Central memory CD8-positive, alpha-beta T cell (primary cell): ENCODE results near the gene HS6ST2.
A peak's percentile ranks its signal among the peaks of the same experiment; 100 is the strongest.
"Not testable (repeated sequence)": the region's sequence is repeated elsewhere in the genome, so short reads cannot be mapped to it uniquely, and the experiment has no call there.

Experiments
- ATAC-seq: fragments of 150-1000 bp; cut with Tn5 transposase; replicated peaks from 2 replicates; pipeline ENCODE4 v1.10.0; 2022; ENCODE audit warnings: mild to moderate bottlenecking, moderate FRiP score, moderate number of reproducible peaks; ENCODE audit not compliant: poor library complexity, severe bottlenecking; ENCODE audit errors: extremely low read depth
- DNase-seq, 2 donors: peaks; one replicate each; pipeline ENCODE4 v3.0.0; 2021; ENCODE audit warnings: low spot score in 2 of 2
- H3K27ac Mint-ChIP-seq: one replicate; pipeline ENCODE4 v1.8.0; 2022; ENCODE audit warnings: low read depth, mild to moderate bottlenecking, moderate library complexity, mixed read lengths
- H3K27me3 Mint-ChIP-seq: one replicate; pipeline ENCODE4 v1.8.0; 2022; ENCODE audit warnings: mixed read lengths
- H3K36me3 Mint-ChIP-seq: one replicate; pipeline ENCODE4 v1.8.0; 2022; ENCODE audit warnings: mild to moderate bottlenecking, moderate library complexity, mixed read lengths; ENCODE audit not compliant: insufficient read depth
- H3K4me1 Mint-ChIP-seq: one replicate; pipeline ENCODE4 v1.8.0; 2022; ENCODE audit warnings: mixed read lengths
- H3K4me3 Mint-ChIP-seq: one replicate; pipeline ENCODE4 v1.8.0; 2022; ENCODE audit warnings: mild to moderate bottlenecking, moderate library complexity, mixed read lengths
- H3K9me3 Mint-ChIP-seq: one replicate; pipeline ENCODE4 v1.8.0; 2022; ENCODE audit warnings: mixed read lengths

HS6ST2 gene

DNA sequence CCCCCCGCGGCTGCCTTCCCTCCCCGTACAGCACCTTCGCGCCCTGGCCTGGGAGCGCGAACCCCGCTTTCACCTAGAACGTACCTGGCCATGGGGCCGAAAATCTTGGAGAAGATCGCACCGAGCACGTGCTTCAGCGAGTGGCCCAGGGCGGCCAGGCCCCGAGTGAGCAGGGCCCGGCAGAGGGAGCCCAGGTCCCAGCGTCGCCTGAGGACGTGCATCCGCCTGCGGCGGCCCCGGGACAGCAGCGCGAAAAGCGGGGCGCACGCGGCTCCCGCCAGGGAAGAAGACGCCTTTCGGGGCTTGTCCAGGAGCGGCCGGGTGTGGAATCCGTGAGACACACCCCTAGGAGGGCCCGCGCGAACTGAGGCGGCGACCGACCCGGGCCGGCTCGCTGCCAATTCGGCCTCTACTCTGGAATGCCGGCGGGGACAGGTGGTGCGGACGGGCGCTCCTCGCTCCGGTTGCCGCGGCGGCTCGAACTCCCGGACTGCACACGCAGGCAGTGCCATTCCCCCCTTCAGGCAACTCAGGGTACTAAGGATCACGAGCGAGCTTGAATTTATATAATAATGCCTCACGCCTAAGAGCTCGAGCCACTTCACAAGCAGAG lies at the start of gene HS6ST2:
Gene HS6ST2 (minus strand): TSS at position 539 of the 613 bp plus-strand sequence.
- H3K27me3 Mint-ChIP-seq, result peaks cover 20% of the 10 kb centered on the region
- H3K27ac Mint-ChIP-seq, result no peak within 1 kb of the TSS
- no peak for DNase-seq
- no peaks in the 10 kb centered on the region for H3K36me3 Mint-ChIP-seq
- H3K4me1 Mint-ChIP-seq, result no peaks in the 10 kb centered on the region
- no peak for ATAC-seq
- H3K9me3 Mint-ChIP-seq, result no peaks in the 10 kb centered on the region
- H3K4me3 Mint-ChIP-seq, result peak within 1 kb of the TSS; percentile 14

GRCh38 chrX:133007458-133007857 lies 49.0 kb upstream of the HS6ST2 start:
- Mint-ChIP-seq H3K36me3 (no peaks in the 10 kb centered on the region), H3K27me3 (peaks cover 6% of the 10 kb centered on the region), H3K4me3 (no peak overlapping the region), H3K27ac (no peak overlapping the region), H3K9me3 (no peaks in the 10 kb centered on the region), H3K4me1 (no peaks in the 10 kb centered on the region)
- ATAC-seq (no peak), DNase-seq (no peak)

DNA sequence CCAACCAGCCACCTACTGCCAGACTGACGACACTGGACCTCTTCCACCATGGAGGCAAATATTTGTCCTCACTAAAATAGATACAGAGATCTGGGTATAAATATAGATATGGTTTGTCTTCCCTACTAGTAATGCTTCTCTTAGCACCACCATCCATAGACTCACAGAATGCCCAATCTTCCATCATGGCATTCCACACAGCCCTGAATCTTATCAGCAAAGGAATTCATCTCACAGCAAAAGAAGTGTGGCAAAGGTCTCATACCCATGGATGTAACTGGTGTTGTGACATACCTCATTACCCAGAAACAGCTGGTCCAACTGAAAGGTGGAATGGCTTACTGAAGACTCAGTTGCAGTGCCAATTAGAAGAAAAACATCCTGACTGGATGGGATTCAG lies 47.2 kb upstream of the HS6ST2 start:
- H3K4me1 Mint-ChIP-seq, result no peaks in the 10 kb centered on the region
- no peak for ATAC-seq
- H3K4me3 Mint-ChIP-seq, result no peak overlapping the region
- peaks cover 6% of the 10 kb centered on the region for H3K27me3 Mint-ChIP-seq
- H3K36me3 Mint-ChIP-seq, result no peaks in the 10 kb centered on the region
- H3K9me3 Mint-ChIP-seq, result no peaks in the 10 kb centered on the region
- no peak overlapping the region for H3K27ac Mint-ChIP-seq
- DNase-seq, result no peak

DNA sequence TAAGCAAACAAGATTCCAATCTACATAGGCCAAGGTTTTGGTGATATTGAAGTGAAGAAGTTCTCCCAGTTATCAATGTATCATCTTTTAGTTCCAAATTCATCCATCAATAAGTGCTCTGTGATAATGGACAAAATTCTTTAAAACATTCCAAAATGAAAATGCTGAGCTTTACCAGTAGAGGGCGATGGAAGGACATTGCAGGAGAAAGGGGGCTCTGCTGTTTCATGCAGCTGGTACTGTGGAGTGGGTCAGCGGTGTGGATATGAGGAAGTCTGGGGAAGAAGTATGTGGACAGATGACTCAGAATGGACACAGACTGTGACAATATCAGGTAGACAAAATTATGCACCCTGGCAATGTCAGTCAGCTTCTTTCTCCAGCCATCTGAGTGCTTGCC lies 46.6 kb upstream of the HS6ST2 start:
- Mint-ChIP-seq H3K27ac (no peak overlapping the region), H3K36me3 (no peaks in the 10 kb centered on the region), H3K27me3 (peaks cover 6% of the 10 kb centered on the region), H3K4me3 (no peak overlapping the region), H3K4me1 (no peaks in the 10 kb centered on the region), H3K9me3 (no peaks in the 10 kb centered on the region)
- DNase-seq, result no peak
- no peak for ATAC-seq

DNA sequence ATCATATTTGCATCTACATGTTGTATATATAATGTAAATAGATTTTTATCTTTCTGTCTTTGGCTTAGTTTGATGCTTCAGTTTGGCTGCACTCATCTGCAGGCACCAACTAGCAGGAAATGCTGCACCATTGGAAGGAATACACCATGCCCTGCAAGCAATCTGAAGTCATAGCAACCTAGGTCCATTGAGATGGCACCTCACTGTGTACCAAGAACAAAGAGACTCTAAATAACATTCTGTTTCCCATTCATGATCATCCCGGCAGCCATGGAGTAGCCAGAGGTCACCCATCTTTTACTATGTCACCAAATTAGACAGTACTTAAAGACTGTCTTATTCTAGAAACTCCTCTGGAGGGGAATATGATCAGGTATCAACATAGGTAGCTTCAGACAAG lies 40.8 kb upstream of the HS6ST2 start:
- Mint-ChIP-seq H3K4me3 (no peak overlapping the region), H3K36me3 (no peaks in the 10 kb centered on the region), H3K27ac (no peak overlapping the region), H3K27me3 (no peaks in the 10 kb centered on the region), H3K4me1 (no peaks in the 10 kb centered on the region), H3K9me3 (no peaks in the 10 kb centered on the region)
- ATAC-seq (no peak), DNase-seq (no peak)

GRCh38 chrX:132990835-132991234 lies 32.4 kb upstream of the HS6ST2 start:
- Mint-ChIP-seq H3K4me3 (no peak overlapping the region), H3K4me1 (no peaks in the 10 kb centered on the region), H3K27me3 (no peaks in the 10 kb centered on the region), H3K36me3 (no peaks in the 10 kb centered on the region), H3K9me3 (no peaks in the 10 kb centered on the region), H3K27ac (no peak overlapping the region)
- no peak for ATAC-seq
- no peak for DNase-seq

GRCh38 chrX:132986556-132986955 lies 28.1 kb upstream of the HS6ST2 start:
- no peaks in the 10 kb centered on the region for H3K27me3 Mint-ChIP-seq
- DNase-seq (no peak), ATAC-seq (no peak)
- H3K27ac Mint-ChIP-seq, result no peak overlapping the region
- H3K9me3 Mint-ChIP-seq, result no peaks in the 10 kb centered on the region
- H3K4me1 Mint-ChIP-seq, result no peaks in the 10 kb centered on the region
- no peak overlapping the region for H3K4me3 Mint-ChIP-seq
- no peaks in the 10 kb centered on the region for H3K36me3 Mint-ChIP-seq

DNA sequence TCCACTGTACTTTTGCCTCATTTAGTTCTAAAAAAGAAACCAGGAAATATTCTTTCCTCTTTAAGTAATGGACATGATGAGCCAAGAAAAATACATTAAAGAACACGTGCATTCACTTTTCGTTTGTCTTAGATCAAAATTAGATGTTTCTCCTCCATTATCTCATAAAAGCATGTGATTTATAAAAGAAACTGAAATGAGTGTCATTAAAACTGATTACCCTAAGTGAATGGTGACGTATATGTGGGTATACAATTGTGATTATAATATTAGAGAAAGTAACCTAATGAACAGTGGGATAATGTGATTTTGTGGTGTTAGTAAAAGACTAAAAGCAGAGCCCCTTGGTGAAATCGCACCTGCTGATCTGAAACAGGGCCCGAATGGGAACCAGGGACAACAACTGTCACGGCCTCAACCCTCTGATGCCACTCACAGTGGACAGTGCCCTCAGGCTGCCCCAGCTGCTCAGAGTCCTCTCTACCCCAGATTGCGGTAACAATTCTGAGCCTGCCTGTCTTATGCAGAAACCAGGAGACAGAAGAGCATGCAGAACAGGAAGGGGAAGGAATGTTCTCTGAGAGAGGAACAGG lies 25.7 kb upstream of the HS6ST2 start:
- no peaks in the 10 kb centered on the region for H3K4me1 Mint-ChIP-seq
- no peaks in the 10 kb centered on the region for H3K27me3 Mint-ChIP-seq
- H3K4me3 Mint-ChIP-seq, result no peak overlapping the region
- H3K36me3 Mint-ChIP-seq, result no peaks in the 10 kb centered on the region
- H3K9me3 Mint-ChIP-seq, result no peaks in the 10 kb centered on the region
- ATAC-seq, result no peak
- no peak for DNase-seq
- no peak overlapping the region for H3K27ac Mint-ChIP-seq

- ATAC-seq (no peak), DNase-seq (no peak)
- Mint-ChIP-seq H3K9me3 (no peaks in the 10 kb centered on the region), H3K27me3 (no peaks in the 10 kb centered on the region), H3K4me1 (no peaks in the 10 kb centered on the region), H3K27ac (no peak overlapping the region), H3K36me3 (no peaks in the 10 kb centered on the region), H3K4me3 (no peak overlapping the region)
These were observed 25.1 kb upstream of the HS6ST2 start for GRCh38 chrX:132983496-132983895.

DNA sequence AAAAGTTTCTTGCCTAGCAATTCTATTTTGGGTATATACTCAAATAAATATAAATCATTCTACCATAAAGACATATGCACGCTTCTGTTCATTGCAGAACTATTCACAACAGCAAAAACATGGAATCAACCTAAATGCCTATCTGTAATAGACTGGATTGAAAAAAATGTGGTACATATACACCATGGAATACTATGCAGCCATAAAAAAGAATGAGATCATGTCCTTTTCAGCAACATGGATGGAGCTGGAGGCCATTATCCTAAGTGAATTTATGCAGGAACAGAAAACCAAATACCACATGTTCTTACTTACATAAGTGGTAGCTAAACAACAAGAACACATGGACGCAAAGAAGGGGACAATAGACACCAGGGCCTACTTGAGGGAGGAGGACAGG lies 21.6 kb upstream of the HS6ST2 start:
- H3K9me3 Mint-ChIP-seq, H3K27ac Mint-ChIP-seq, DNase-seq, ATAC-seq, H3K4me1 Mint-ChIP-seq, H3K27me3 Mint-ChIP-seq, H3K4me3 Mint-ChIP-seq, H3K36me3 Mint-ChIP-seq: not testable (repeated sequence)

DNA sequence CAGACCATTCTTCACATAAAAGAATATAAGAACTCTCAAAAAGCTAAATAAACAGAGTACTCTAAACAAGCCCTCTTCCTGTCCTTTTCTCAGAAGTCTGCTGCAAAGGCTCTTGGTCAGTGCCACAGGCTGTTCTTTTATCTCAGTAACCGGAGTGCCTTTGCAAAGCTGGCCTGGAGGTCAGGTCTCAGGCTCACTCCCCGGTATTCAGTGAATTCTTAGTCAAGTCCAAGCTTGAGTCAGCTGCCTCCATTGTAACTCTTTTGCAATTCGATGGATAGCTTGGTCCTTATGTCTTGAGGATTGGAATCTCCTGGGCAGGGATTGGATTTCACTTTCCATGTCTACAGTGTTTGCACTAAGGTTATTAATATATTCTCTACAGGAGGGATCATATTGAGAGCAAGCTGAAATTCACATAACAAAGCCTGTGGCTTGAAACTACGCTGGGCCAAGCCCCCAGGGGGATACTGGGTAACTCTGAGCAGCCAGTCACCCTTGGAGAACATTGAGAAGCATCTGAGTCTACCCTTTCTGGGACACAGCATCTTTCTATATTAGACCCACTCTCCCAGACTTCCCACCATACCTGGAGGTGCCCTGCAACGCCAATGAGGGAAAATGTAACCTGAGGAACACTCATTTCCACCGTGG lies 10.0 kb upstream of the HS6ST2 start:
- H3K4me3 Mint-ChIP-seq, result no peak overlapping the region

GRCh38 chrX:132967049-132967448 lies 8.6 kb upstream of the HS6ST2 start:
- no peak overlapping the region for H3K27ac Mint-ChIP-seq
- no peaks in the 10 kb centered on the region for H3K27me3 Mint-ChIP-seq
- H3K4me3 Mint-ChIP-seq, result no peak overlapping the region
- no peak for ATAC-seq
- no peak for DNase-seq
- no peaks in the 10 kb centered on the region for H3K36me3 Mint-ChIP-seq
- H3K4me1 Mint-ChIP-seq, result no peaks in the 10 kb centered on the region
- H3K9me3 Mint-ChIP-seq, result no peaks in the 10 kb centered on the region

More for the DNA sequence above, 10.0 kb upstream of the HS6ST2 start:
- Mint-ChIP-seq H3K4me1 (no peaks in the 10 kb centered on the region), H3K27ac (no peak overlapping the region), H3K36me3 (no peaks in the 10 kb centered on the region), H3K9me3 (no peaks in the 10 kb centered on the region), H3K27me3 (peaks cover under 1% of the 10 kb centered on the region)
- DNase-seq, result no peak
- no peak for ATAC-seq

DNA sequence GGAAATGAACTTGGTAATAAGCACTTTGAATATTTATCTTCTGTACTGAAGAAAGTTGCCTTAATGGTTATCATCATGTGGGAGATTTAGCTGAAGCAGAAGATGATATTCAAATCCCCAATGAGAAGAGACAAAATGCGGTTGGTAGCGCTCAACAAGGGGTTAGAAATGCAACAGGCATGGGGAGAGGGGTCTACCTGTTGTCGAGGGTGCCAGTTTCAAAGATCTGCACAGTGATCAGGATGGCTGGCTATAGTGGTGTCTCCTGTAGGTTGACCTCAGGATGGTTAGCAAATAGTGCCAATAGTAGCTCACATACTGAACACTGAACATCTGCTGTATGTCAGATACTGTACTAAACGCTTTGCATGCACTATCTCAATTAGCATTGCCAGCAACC lies 7.0 kb upstream of the HS6ST2 start:
- Mint-ChIP-seq H3K36me3 (no peaks in the 10 kb centered on the region), H3K27me3 (no peaks in the 10 kb centered on the region), H3K9me3 (no peaks in the 10 kb centered on the region), H3K4me3 (no peak overlapping the region), H3K27ac (no peak overlapping the region), H3K4me1 (no peaks in the 10 kb centered on the region)
- no peak for ATAC-seq
- no peak for DNase-seq
